H1 (cell line): Measurements from ENCODE around the gene ATG4D. TPM values are rescaled to one million over a fixed set of nuclear protein-coding genes. Genes with fewer than 3 reads are reported as not detected.

Experiments used
- CTCF ChIA-PET: fragments of 300-600 bp; sonication (Branson Sonifier 250); formaldehyde crosslinking; loops from one replicate; lab custom pipeline; 2021; ENCODE audit not compliant: partially characterized antibody; lab: Charles Lee
- POLR2A ChIA-PET: fragments of 300-600 bp; sonication (Branson Sonifier 250); formaldehyde crosslinking; loops from one replicate; lab custom pipeline; 2021; ENCODE audit warnings: inconsistent platforms; ENCODE audit not compliant: partially characterized antibody; lab: Charles Lee
- DNase-seq, 2 experiments: peaks; one replicate each; pipeline versions ENCODE4 v3.0.0 to v3.0.0-alpha.2; 2010 to 2022; ENCODE audit warnings: low spot score in 2 of 2, low read depth in 1 of 2, mixed read lengths in 1 of 2
- FAIRE-seq: peaks from 2 replicates; lab custom pipeline; 2011; peaks lifted over from hg19 to GRCh38; lab: Jason Lieb, UNC
- H2AFZ ChIP-seq: 2 replicates; pipeline ENCODE4 v1.8.1; 2012; ENCODE audit warnings: low read length, inconsistent platforms
- H2AK5ac ChIP-seq: 2 replicates; pipeline ENCODE4 v1.6.1; 2013; ENCODE audit warnings: low read depth, low read length
- H2BK120ac ChIP-seq: replicated peaks from 2 replicates; pipeline ENCODE3; 2013; ENCODE audit warnings: low read depth, low read length, inconsistent platforms
- H2BK12ac ChIP-seq: 2 replicates; pipeline ENCODE4 v1.6.1; 2013; ENCODE audit warnings: low read depth, low read length
- H2BK15ac ChIP-seq: 2 replicates; pipeline ENCODE4 v1.6.1; 2013; ENCODE audit warnings: low read length
- H2BK20ac ChIP-seq: 2 replicates; pipeline ENCODE4 v1.6.1; 2013; ENCODE audit warnings: low read length
- H2BK5ac ChIP-seq: 2 replicates; pipeline ENCODE4 v1.6.1; 2013; ENCODE audit warnings: low read depth, low read length
- H3K14ac ChIP-seq: 2 replicates; pipeline ENCODE4 v1.6.1; 2013; ENCODE audit warnings: inconsistent platforms; ENCODE audit not compliant: insufficient read length
- H3K18ac ChIP-seq: 2 replicates; pipeline ENCODE4 v1.6.1; 2013; ENCODE audit warnings: low read length; ENCODE audit errors: extremely low read depth
- H3K23ac ChIP-seq: 2 replicates; pipeline ENCODE4 v1.6.1; 2013; ENCODE audit warnings: inconsistent platforms; ENCODE audit not compliant: insufficient read length
- H3K23me2 ChIP-seq: 2 replicates; pipeline ENCODE4 v1.6.1; 2013; ENCODE audit warnings: low read depth, low read length
- H3K27ac ChIP-seq: 2 replicates; pipeline ENCODE4 v1.6.1; 2011; ENCODE audit warnings: low read depth, low read length, inconsistent platforms
- H3K27me3 ChIP-seq, 4 experiments: replicated peaks in 1 of 4; 1 replicate in 1 of 4; 2 replicates in 3 of 4; pipeline versions ENCODE4 v1.6.1 to v1.8.1; 2011 to 2013; ENCODE audit warnings: low read length in 3 of 4, mild to moderate bottlenecking in 3 of 4, inconsistent platforms in 2 of 4, mixed read lengths in 2 of 4, moderate library complexity in 1 of 4; ENCODE audit not compliant: control insufficient read depth in 3 of 4, insufficient read depth in 3 of 4; ENCODE audit errors: extremely low read depth in 1 of 4
- H3K36me3 ChIP-seq, 4 experiments: 2 replicates each; pipeline versions ENCODE4 v1.6.1 to v1.8.1; 2011 to 2013; ENCODE audit warnings: mild to moderate bottlenecking in 4 of 4, low read length in 3 of 4, moderate library complexity in 2 of 4, control low read depth in 1 of 4, inconsistent platforms in 1 of 4; ENCODE audit not compliant: insufficient read depth in 4 of 4, control insufficient read depth in 2 of 4
- H3K4ac ChIP-seq: replicated peaks from 2 replicates; pipeline ENCODE3; 2013; ENCODE audit warnings: low read length, low read depth, mixed read lengths, inconsistent platforms; ENCODE audit not compliant: insufficient read length
- H3K4me1 ChIP-seq, 4 experiments: replicated peaks in 1 of 4; 1 replicate in 1 of 4; 2 replicates in 3 of 4; pipeline versions ENCODE4 v1.6.1 to v1.8.1; 2011 to 2013; ENCODE audit warnings: low read length in 3 of 4, inconsistent platforms in 2 of 4, mixed read lengths in 1 of 4; ENCODE audit not compliant: insufficient read depth in 4 of 4, control insufficient read depth in 3 of 4
- H3K4me2 ChIP-seq, 2 experiments: 2 replicates each; pipeline versions ENCODE4 v1.6.1 to v1.8.1; 2011 to 2013; ENCODE audit warnings: low read depth in 2 of 2, low read length in 2 of 2, control low read depth in 1 of 2, inconsistent platforms in 1 of 2, mild to moderate bottlenecking in 1 of 2; ENCODE audit not compliant: insufficient read depth in 1 of 2
- H3K4me3 ChIP-seq, 4 experiments: fragments of 200-600, 300-600 bp in 1 of 4; sonication (generic), shearing (Covaris generic), sonication (Bioruptor Twin) in 1 of 4; 2 replicates each; pipeline versions ENCODE4 v1.5.1 to v1.8.1; 2011 to 2016; ENCODE audit warnings: low read length in 4 of 4, low read depth in 3 of 4, control low read depth in 2 of 4, inconsistent platforms in 2 of 4, mild to moderate bottlenecking in 2 of 4, mixed read lengths in 1 of 4, moderate library complexity in 1 of 4; ENCODE audit not compliant: insufficient read depth in 2 of 4; ENCODE audit errors: extremely low read depth in 1 of 4
- H3K56ac ChIP-seq: replicated peaks from 2 replicates; pipeline ENCODE3; 2013; ENCODE audit warnings: low read depth, mild to moderate bottlenecking, mixed read lengths, low read length, inconsistent platforms; ENCODE audit not compliant: insufficient read length
- H3K79me1 ChIP-seq: 2 replicates; pipeline ENCODE4 v1.6.1; 2013; ENCODE audit warnings: low read depth, low read length, control low read depth
- H3K79me2 ChIP-seq, 2 experiments: 2 replicates each; pipeline versions ENCODE4 v1.6.1 to v1.8.1; 2012 to 2013; ENCODE audit warnings: low read length in 2 of 2, mild to moderate bottlenecking in 2 of 2, inconsistent platforms in 1 of 2; ENCODE audit not compliant: insufficient read depth in 2 of 2, control insufficient read depth in 1 of 2
- H3K9ac ChIP-seq, 4 experiments: replicated peaks in 1 of 4; 1 replicate in 1 of 4; 2 replicates in 3 of 4; pipeline versions ENCODE4 v1.6.1 to v1.8.1; 2011 to 2013; ENCODE audit warnings: low read depth in 3 of 4, low read length in 3 of 4, control low read depth in 2 of 4, mild to moderate bottlenecking in 2 of 4, moderate library complexity in 2 of 4, inconsistent platforms in 1 of 4; ENCODE audit errors: extremely low read depth in 1 of 4
- H3K9me3 ChIP-seq, 2 experiments: 2 replicates each; pipeline versions ENCODE4 v1.6.1 to v1.8.1; 2012 to 2013; ENCODE audit warnings: mild to moderate bottlenecking in 2 of 2, moderate library complexity in 2 of 2, control low read depth in 1 of 2, inconsistent platforms in 1 of 2, low read depth in 1 of 2, low read length in 1 of 2, mixed read lengths in 1 of 2; ENCODE audit not compliant: insufficient read depth in 2 of 2
- H4K20me1 ChIP-seq, 2 experiments: replicated peaks in 1 of 2; 2 replicates each; pipeline versions ENCODE3 to v1.8.1; 2011 to 2013; ENCODE audit warnings: inconsistent platforms in 2 of 2, low read length in 2 of 2, mild to moderate bottlenecking in 1 of 2; ENCODE audit not compliant: insufficient read depth in 2 of 2, control insufficient read depth in 1 of 2
- H4K5ac ChIP-seq: 2 replicates; pipeline ENCODE4 v1.6.1; 2013; ENCODE audit warnings: low read length, low read depth, mixed read lengths, inconsistent platforms; ENCODE audit not compliant: insufficient read length
- H4K8ac ChIP-seq: 2 replicates; pipeline ENCODE4 v1.8.0; 2013; ENCODE audit warnings: mild to moderate bottlenecking, moderate library complexity, low read length, inconsistent platforms; ENCODE audit not compliant: insufficient read depth; ENCODE audit errors: extremely low read depth
- H4K91ac ChIP-seq: replicated peaks from 2 replicates; pipeline ENCODE3; 2013; ENCODE audit warnings: low read length, mixed read lengths, inconsistent platforms; ENCODE audit not compliant: insufficient read length
- BCL11A ChIP-seq, 2 experiments: IDR thresholded peaks; one replicate each; pipeline ENCODE4 v1.6.1; 2011; ENCODE audit warnings: low read depth in 2 of 2, low read length in 2 of 2, mild to moderate bottlenecking in 2 of 2
- CTCF ChIP-seq, 3 experiments: IDR thresholded peaks; 1 replicate in 2 of 3; 2 replicates in 1 of 3; pipeline versions ENCODE4 v1.5.1 to v1.6.1; 2011; ENCODE audit warnings: low read length in 3 of 3, mild to moderate bottlenecking in 3 of 3, inconsistent platforms in 2 of 3, low read depth in 1 of 3, moderate library complexity in 1 of 3; ENCODE audit not compliant: insufficient read depth in 1 of 3; ENCODE audit errors: control extremely low read depth in 1 of 3
- FOSL1 ChIP-seq: IDR thresholded peaks from 2 replicates; pipeline ENCODE4 v1.6.1; 2011; ENCODE audit warnings: mild to moderate bottlenecking, low read depth, low read length, moderate library complexity; ENCODE audit not compliant: insufficient read depth
- POU5F1 ChIP-seq: IDR thresholded peaks from 2 replicates; pipeline ENCODE4 v1.6.1; 2011; ENCODE audit warnings: low read depth, mild to moderate bottlenecking, low read length, moderate library complexity
- SRF ChIP-seq: IDR thresholded peaks from 2 replicates; pipeline ENCODE4 v1.6.1; 2011; ENCODE audit warnings: mild to moderate bottlenecking, low read depth, low read length, moderate library complexity
- TBP ChIP-seq: IDR thresholded peaks from 2 replicates; pipeline ENCODE4 v1.6.1; 2011; ENCODE audit warnings: low read depth, low read length, improper control_type of control experiment
- WGBS, 2 experiments: shearing (Covaris generic) in 1 of 2; methylation state at CpG; one replicate each; pipeline versions ENCODE4 v1.1.6 to v1.1.7; 2013 to 2015; ENCODE audit warnings: low lambda C conversion rate in 2 of 2, mixed read lengths in 2 of 2, inconsistent platforms in 1 of 2, low coverage in 1 of 2, missing lambda C conversion rate in 1 of 2; ENCODE audit not compliant: insufficient replicate concordance in 2 of 2, insufficient coverage in 1 of 2, insufficient read length in 1 of 2; ENCODE audit errors: extremely low coverage in 1 of 2, missing lambda C conversion rate in 1 of 2; 5-methylcytosine and 5-hydroxymethylcytosine counted together
- polyA plus RNA-seq, 7 experiments: library from polyadenylated mRNA; depleted of rRNA in 3 of 7; stranded (reverse) in 5 of 7; unstranded in 2 of 7; fragments of >200 nt in 5 of 7; fragments of 200-250 nt in 2 of 7; gene quantifications; 1 replicate in 5 of 7; 2 replicates in 1 of 7; 4 replicates in 1 of 7; pipeline versions ENCODE4 v1.2.1 to v1.2.3, GENCODE V29; 2011 to 2013; ENCODE audit warnings: missing spikeins in 2 of 7, mixed read lengths in 2 of 7
- total RNA-seq: library from RNA; stranded (reverse); fragmentation: NEBNext Ultra II Directional; extraction: Animal tissue kit (Norgen Biotek cat#: 25700); gene quantifications from 2 replicates; pipeline ENCODE4 v1.2.1, GENCODE V29; 2021

ATG4D gene
- total and polyA plus RNA-seq, 2 of the 8 experiments (the other 6 are each of a cell fraction or from before 2014, with no cell fraction given) = 39.6 to 43.7 TPM

- Histone ChIP-seq H2BK20ac (no peak overlapping the region), H3K18ac (no peak overlapping the region), H2BK15ac (no peak overlapping the region), H4K20me1 (peaks cover 4 to 7% of the 10 kb centered on the region in 2 experiments), H3K27ac (no peak overlapping the region), H2BK120ac (no peak overlapping the region), H3K4me1 (no peaks in the 10 kb centered on the region; a peak in 1 of 7 replicates), H4K5ac (no peak overlapping the region), H4K91ac (no peak overlapping the region), H3K23ac (no peak overlapping the region), H3K4ac (no peak overlapping the region), H3K9me3 (no peaks in the 10 kb centered on the region), H3K79me1 (no peaks in the 10 kb centered on the region), H3K4me2 (no peak overlapping the region), H3K14ac (no peak overlapping the region), H3K36me3 (peaks cover 12 to 41% (median 33%) of the 10 kb centered on the region in 4 experiments), H3K9ac (no peak overlapping the region), H3K56ac (no peak overlapping the region), H2AK5ac (no peak overlapping the region), H2BK5ac (no peak overlapping the region), H3K79me2 (no peaks in the 10 kb centered on the region; a peak in 1 of 4 replicates), H3K4me3 (no peak overlapping the region), H2BK12ac (no peak overlapping the region), H2AFZ (no peak overlapping the region), H4K8ac (no peak overlapping the region), H3K27me3 (no peaks in the 10 kb centered on the region), H3K23me2 (no peaks in the 10 kb centered on the region)
- ChIA-PET CTCF (interaction anchor here (0.6 to 8.7 kb wide), 4 partner anchors 31 to 174 kb away, joined by 3 to 267 read pairs (median 4); no protein-coding TSS in a partner anchor), POLR2A (interaction anchor here (1.1 to 1.8 kb wide), 3 partner anchors 10 to 66 kb away, joined by 3 to 5 read pairs (median 4); no protein-coding TSS in a partner anchor)
- TF ChIP-seq BCL11A (IDR thresholded peaks at IDR 0.05; ENCODE audit: low read depth in 2 of 2, low read length in 2 of 2) = no peak
- TF ChIP-seq CTCF (IDR thresholded peaks at IDR 0.05; ENCODE audit: control extremely low read depth in 1 of 3, insufficient read depth in 1 of 3, low read depth in 1 of 3, low read length in 3 of 3) = no peak
- no peak for TF ChIP-seq SRF
- TF ChIP-seq POU5F1 = no peak
- TF ChIP-seq TBP = no peak
- TF ChIP-seq FOSL1 = no peak
- DNase-seq = no peak
- 91% methylated on average over 6 of the region's 6 CpGs; no CpG with 5 or more reads in 1 of the 2 experiments for WGBS, 2 experiments
- FAIRE-seq = no peak
Measured at GRCh38 chr19:10577951-10578350, 34.2 kb downstream of the ATG4D start.
